Breast epithelium (tissue), 4 donors: ENCODE results near the gene SLC22A17. TPM values are rescaled to one million over a fixed set of nuclear protein-coding genes. Genes with fewer than 3 reads are reported as not detected.

Experiments used
- DNase-seq, 2 donors: peaks; one replicate each; pipeline ENCODE4 v3.0.0-alpha.2; 2019; ENCODE audit warnings: low spot score in 2 of 2
- H3K27ac ChIP-seq, 2 donors: fragments of 200-600 bp; sonication (generic) in 1 of 2; one replicate each; pipeline ENCODE4 v1.5.1; 2016 to 2019; ENCODE audit warnings: mild to moderate bottlenecking in 1 of 2
- H3K27me3 ChIP-seq, 2 donors: fragments of 200-600 bp; sonication (generic) in 1 of 2; one replicate each; pipeline versions ENCODE4 v1.5.1 to v1.6.0; 2017 to 2019; ENCODE audit warnings: control low read depth in 1 of 2, mild to moderate bottlenecking in 1 of 2
- H3K36me3 ChIP-seq: fragments of 200-600 bp; one replicate; pipeline ENCODE4 v1.5.1; 2019
- H3K4me1 ChIP-seq, 2 donors: fragments of 200-600 bp; sonication (generic); one replicate each; pipeline ENCODE4 v1.5.1; 2016 to 2019; ENCODE audit warnings: control low read depth in 1 of 2
- H3K4me3 ChIP-seq, 3 donors: fragments of 200-600 bp; sonication (generic); 1 replicate in 2 of 3; 2 replicates in 1 of 3; pipeline ENCODE4 v1.5.1; 2016 to 2019; ENCODE audit warnings: mild to moderate bottlenecking in 3 of 3, moderate library complexity in 2 of 3
- H3K9me3 ChIP-seq, 2 donors: fragments of 200-600 bp; sonication (generic) in 1 of 2; one replicate each; pipeline ENCODE4 v1.5.1; 2016 to 2019; ENCODE audit warnings: control low read depth in 1 of 2
- POLR2A ChIP-seq: fragments of 450-650 bp; IDR thresholded peaks from one replicate; pipeline ENCODE4 v1.6.1; 2016; ENCODE audit warnings: antibody characterized with exemption, mild to moderate bottlenecking, moderate library complexity
- POLR2AphosphoS5 ChIP-seq, 3 donors: sonication (generic); formaldehyde crosslinking; IDR thresholded peaks; one replicate each; pipeline ENCODE4 v1.6.1; 2017; ENCODE audit warnings: antibody characterized with exemption in 3 of 3
- intact Hi-C: fragments of 100-400 bp; cut with DNase I; formaldehyde crosslinking; loops from one replicate; pipeline ENCODE4 v1.15.1; 2023; ENCODE audit warnings: low total_unique reads
- total RNA-seq, 3 donors: library from RNA; depleted of rRNA; stranded (reverse); fragments of >200 nt; gene quantifications; one replicate each; pipeline ENCODE4 v1.1.0, GENCODE V29; 2016
- TF ChIP-seq, protein P1 (sequence below), 3 donors: fragments of 450-650 bp; IDR thresholded peaks; one replicate each; pipeline ENCODE4 v1.5.1; 2016 to 2017; ENCODE audit warnings: antibody characterized with exemption in 3 of 3, mild to moderate bottlenecking in 3 of 3, moderate library complexity in 3 of 3

The SLC22A17 gene
- total RNA-seq, 3 donors from 2014 or later: 6.4 to 53.7 (median 52.1) TPM

DNA sequence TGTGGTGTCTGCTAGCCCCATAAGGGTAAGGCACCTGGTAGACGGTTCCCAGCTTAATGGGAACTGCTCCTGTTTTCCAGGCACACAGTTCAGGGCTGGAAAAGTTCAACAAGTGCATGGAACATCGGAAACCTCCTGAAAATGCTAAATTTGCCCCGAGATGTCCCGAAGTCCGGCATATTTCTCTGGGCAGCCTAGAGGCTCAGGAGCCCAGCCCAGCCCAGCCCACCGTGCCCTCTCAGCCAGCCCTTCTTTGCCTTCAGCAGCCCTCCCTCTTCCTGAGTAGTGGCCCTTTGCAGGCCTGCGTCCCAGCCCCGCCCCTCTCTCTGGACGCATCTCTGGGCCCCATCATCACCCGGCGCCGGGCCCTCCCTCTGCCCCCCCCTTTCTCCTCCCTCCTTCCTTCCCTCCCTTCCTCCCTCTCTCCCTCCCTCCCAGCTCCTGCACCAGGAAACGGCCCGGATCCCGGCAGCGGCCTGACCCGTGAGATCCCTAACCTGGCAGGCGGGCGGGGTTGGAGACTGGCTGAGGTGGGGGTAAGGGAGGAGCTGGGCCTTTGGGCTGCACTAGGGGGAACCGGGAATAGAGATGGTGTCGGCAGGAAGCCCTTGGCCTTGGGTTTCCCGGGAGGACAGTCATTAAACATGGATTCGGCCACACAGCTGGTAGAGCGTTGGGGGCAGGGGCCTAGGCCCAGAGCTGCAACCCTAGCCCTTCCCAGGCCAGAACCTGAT lies 46.1 kb downstream of the SLC22A17 start, which contains the start of gene BCL2L2:
TSS of gene BCL2L2 (plus strand) at position 422 of the 734 bp plus-strand sequence. CDS start 935 bp downstream, outside the sequence.
- Histone ChIP-seq H3K9me3 (no peaks in the 10 kb centered on the region), H3K4me3 (peak within 1 kb of the TSS; percentile 68 to 81 (median 75)), H3K27ac (peak within 1 kb of the TSS; percentile 93 to 94), H3K36me3 (no peaks in the 10 kb centered on the region), H3K27me3 (no peaks in the 10 kb centered on the region), H3K4me1 (peaks cover 6 to 38% of the 10 kb centered on the region in 2 donors)
- no peak for TF ChIP-seq POLR2A
- peak; percentile 69 to 89 (median 69) for TF ChIP-seq POLR2AphosphoS5 (IDR thresholded peaks at IDR 0.05)
- DNase-seq: peak; percentile 92 to 95
- intact Hi-C loops: loop anchor here (10.0 kb wide), 1 partner anchor 248 kb away; the partner anchor contains the start of genes THTPA and ZFHX2

DNA sequence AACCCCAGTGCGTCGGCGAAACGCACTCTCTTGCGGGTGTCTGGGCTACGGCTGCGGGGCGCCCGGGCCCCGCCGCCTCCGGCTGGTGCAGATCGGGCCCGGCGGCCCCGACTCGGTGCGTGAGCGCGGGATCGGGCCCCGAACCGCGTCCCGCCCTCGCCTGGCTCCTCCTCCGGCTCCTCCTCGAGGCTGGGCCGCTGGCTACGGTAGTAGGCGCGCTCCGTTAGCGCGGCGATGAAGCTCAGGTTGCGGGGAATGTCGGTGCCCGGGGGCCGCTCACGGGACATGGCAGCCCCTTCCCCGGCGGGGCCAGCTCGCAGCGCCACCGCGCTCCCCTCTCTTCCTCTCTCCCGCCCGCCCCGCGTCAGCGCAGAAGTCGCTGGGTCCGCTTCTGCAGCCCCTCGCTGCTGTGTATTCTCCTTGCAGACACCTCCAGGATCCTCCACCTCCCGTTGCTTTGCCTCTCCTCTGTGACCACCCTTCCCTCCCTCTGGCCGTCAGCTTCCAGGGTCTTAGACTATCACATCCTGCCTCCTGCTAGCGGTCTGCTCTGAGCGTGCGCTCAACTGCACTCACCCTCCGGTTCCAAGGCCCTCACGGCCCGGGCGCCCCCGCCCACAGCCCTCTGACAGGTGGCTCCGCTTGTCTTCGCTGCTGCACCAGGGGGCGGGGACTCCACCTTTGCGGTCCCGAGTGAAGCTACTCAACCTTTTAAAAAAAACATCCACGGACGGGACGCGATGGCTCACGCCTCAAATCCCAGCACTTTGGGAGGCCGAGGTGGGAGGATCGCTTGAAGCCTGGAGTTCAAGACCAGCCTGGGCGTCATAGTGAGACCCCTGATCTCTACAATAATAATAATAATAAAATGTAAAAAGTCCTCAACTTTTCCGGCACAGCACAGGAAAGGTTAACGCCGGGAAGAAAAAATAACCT lies 50.1 kb downstream of the SLC22A17 start, which contains the start of gene PPP1R3E:
TSS of gene PPP1R3E (minus strand) at position 570 of the 936 bp plus-strand sequence. CDS start at position 287, 283 bp downstream.
- peaks cover 9 to 27% of the 10 kb centered on the region in 2 donors for H3K4me1 ChIP-seq
- no peaks in the 10 kb centered on the region for H3K36me3 ChIP-seq
- intact Hi-C loops: loop anchor here (10.0 kb wide), 1 partner anchor 252 kb away; the partner anchor contains the start of genes THTPA and ZFHX2
- peak within 1 kb of the TSS; percentile 65 to 90 (median 86) for H3K4me3 ChIP-seq
- peak within 1 kb of the TSS; percentile 99 for H3K27ac ChIP-seq
- H3K27me3 ChIP-seq: no peaks in the 10 kb centered on the region
- TF ChIP-seq POLR2A (no peak), POLR2AphosphoS5 (IDR thresholded peaks at IDR 0.05) (peak in 1 of 3 donors; percentile 7)
- H3K9me3 ChIP-seq: no peaks in the 10 kb centered on the region
- DNase-seq: peak in 1 of 2 donors; percentile 65

DNA sequence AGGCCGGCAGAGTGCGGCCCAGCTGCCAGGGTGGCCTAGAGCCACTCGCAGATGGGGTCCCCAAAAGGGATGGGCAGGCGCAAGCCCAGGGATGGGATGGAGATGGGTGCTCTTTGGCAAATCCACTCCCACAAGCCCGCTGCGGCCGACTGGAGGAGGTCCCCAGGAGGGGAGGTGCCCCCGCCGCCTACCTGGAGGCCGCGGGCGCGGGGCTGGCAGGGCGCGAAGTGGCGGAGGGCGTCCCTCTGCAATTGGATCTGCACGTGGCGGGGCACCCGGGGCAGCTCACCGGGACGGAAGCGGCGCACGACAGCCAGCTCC lies 50.8 kb downstream of the SLC22A17 start:
- TF ChIP-seq POLR2AphosphoS5 (IDR thresholded peaks at IDR 0.05): peak; percentile 46 to 76 (median 51)
- TF ChIP-seq, protein P1, sequence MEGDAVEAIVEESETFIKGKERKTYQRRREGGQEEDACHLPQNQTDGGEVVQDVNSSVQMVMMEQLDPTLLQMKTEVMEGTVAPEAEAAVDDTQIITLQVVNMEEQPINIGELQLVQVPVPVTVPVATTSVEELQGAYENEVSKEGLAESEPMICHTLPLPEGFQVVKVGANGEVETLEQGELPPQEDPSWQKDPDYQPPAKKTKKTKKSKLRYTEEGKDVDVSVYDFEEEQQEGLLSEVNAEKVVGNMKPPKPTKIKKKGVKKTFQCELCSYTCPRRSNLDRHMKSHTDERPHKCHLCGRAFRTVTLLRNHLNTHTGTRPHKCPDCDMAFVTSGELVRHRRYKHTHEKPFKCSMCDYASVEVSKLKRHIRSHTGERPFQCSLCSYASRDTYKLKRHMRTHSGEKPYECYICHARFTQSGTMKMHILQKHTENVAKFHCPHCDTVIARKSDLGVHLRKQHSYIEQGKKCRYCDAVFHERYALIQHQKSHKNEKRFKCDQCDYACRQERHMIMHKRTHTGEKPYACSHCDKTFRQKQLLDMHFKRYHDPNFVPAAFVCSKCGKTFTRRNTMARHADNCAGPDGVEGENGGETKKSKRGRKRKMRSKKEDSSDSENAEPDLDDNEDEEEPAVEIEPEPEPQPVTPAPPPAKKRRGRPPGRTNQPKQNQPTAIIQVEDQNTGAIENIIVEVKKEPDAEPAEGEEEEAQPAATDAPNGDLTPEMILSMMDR (IDR thresholded peaks at IDR 0.05): peak in 1 of 3 donors; percentile 18
- peak; percentile 80 for TF ChIP-seq POLR2A
- no peaks in the 10 kb centered on the region for H3K27me3 ChIP-seq
- peak overlapping the region; percentile 99 for H3K27ac ChIP-seq
- no peaks in the 10 kb centered on the region for H3K9me3 ChIP-seq
- H3K36me3 ChIP-seq: no peaks in the 10 kb centered on the region
- H3K4me1 ChIP-seq: peaks cover 8 to 22% of the 10 kb centered on the region in 2 donors
- DNase-seq: no peak
- H3K4me3 ChIP-seq: peak overlapping the region; percentile 65 to 90 (median 86)
- intact Hi-C loops: loop anchor here (10.0 kb wide), 1 partner anchor 253 kb away; the partner anchor contains the start of genes THTPA and ZFHX2

- H3K36me3 ChIP-seq: no peaks in the 10 kb centered on the region
- intact Hi-C loops: loop anchor here (10.0 kb wide), 1 partner anchor 253 kb away; the partner anchor contains the start of genes THTPA and ZFHX2
- TF ChIP-seq POLR2AphosphoS5 (IDR thresholded peaks at IDR 0.05) (peak; percentile 83 to 96 (median 94)), POLR2A (peak; percentile 41)
- TF ChIP-seq, protein P1 (IDR thresholded peaks at IDR 0.05): peak; percentile 70 to 91 (median 78)
- DNase-seq: peak; percentile 96 to 98
- H3K9me3 ChIP-seq: no peaks in the 10 kb centered on the region
- peaks cover 8 to 22% of the 10 kb centered on the region in 2 donors for H3K4me1 ChIP-seq
- peak overlapping the region; percentile 99 for H3K27ac ChIP-seq
- no peaks in the 10 kb centered on the region for H3K27me3 ChIP-seq
- peak overlapping the region; percentile 65 to 90 (median 86) for H3K4me3 ChIP-seq
Observed at GRCh38 chr14:23301288-23301968, 51.3 kb downstream of the SLC22A17 start.

DNA sequence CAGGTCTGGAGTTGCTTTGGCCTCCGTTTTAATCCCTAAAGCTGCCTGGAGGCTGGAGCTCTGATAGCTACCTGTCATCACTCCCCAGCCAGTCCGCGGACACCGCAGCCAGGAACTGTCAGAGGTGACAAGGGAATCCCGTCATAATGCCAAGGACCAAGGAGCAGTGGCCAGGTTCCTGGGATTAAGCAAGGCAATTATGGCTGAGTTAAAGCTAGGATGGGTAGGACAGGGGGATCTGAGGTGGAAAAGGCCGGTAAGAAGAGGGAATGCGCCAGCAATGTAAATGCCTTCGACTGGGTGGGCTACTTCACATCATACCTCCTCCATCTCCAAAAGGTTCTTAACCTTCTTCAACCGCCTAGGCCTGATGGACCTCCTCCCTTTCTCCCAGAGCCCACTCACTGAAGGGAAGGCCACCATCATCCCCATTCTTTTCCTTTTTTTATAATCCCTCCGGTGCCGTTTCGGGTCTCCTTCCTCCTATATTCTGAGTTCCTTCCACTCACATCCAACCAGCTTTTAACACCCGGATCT lies 51.9 kb downstream of the SLC22A17 start:
- H3K4me3 ChIP-seq: peak overlapping the region; percentile 65 to 90 (median 86)
- TF ChIP-seq POLR2AphosphoS5 (IDR thresholded peaks at IDR 0.05): peak; percentile 13 to 57 (median 44)
- TF ChIP-seq, protein P1 (IDR thresholded peaks at IDR 0.05): no peak
- H3K4me1 ChIP-seq: peaks cover 8 to 16% of the 10 kb centered on the region in 2 donors
- H3K36me3 ChIP-seq: no peaks in the 10 kb centered on the region
- DNase-seq: peak in 1 of 2 donors; percentile 75
- no peaks in the 10 kb centered on the region for H3K9me3 ChIP-seq
- H3K27ac ChIP-seq: peak overlapping the region; percentile 99
- intact Hi-C loops: loop anchor here (10.0 kb wide), 1 partner anchor 254 kb away; the partner anchor contains the start of genes THTPA and ZFHX2
- no peaks in the 10 kb centered on the region for H3K27me3 ChIP-seq
